Stomach (tissue), 4 donors: ENCODE data around the gene NOXA1.

Experiments
- CTCF ChIP-seq, 7 experiments: fragments of 450-650 bp in 4 of 7; fragments of 200-600 bp in 3 of 7; sonication (generic) in 3 of 7; IDR thresholded peaks; one replicate each; pipeline ENCODE4 v1.5.1; 2016 to 2019; ENCODE audit warnings: antibody characterized with exemption in 7 of 7, control low read depth in 2 of 7, mild to moderate bottlenecking in 1 of 7
- EP300 ChIP-seq: sonication (generic); formaldehyde crosslinking; IDR thresholded peaks from one replicate; pipeline ENCODE4 v1.6.1; 2017; ENCODE audit warnings: antibody characterized with exemption
- POLR2A ChIP-seq, 4 donors: fragments of 450-650 bp; IDR thresholded peaks; one replicate each; pipeline ENCODE4 v1.6.1; 2016; ENCODE audit warnings: antibody characterized with exemption in 4 of 4, control low read depth in 2 of 4, mild to moderate bottlenecking in 1 of 4, moderate library complexity in 1 of 4
- POLR2AphosphoS5 ChIP-seq, 3 donors: sonication (generic); formaldehyde crosslinking; IDR thresholded peaks; one replicate each; pipeline ENCODE4 v1.6.1; 2016; ENCODE audit warnings: antibody characterized with exemption in 3 of 3

GRCh38 chr9:137432687-137433348 lies 9.6 kb downstream of the NOXA1 start:
- TF ChIP-seq CTCF (IDR thresholded peaks at IDR 0.05) (no peak), POLR2AphosphoS5 (IDR thresholded peaks at IDR 0.05) (no peak), POLR2A (IDR thresholded peaks at IDR 0.05) (no peak), EP300 (no peak)
